ENCODE data around the gene COX4I2.

DNA sequence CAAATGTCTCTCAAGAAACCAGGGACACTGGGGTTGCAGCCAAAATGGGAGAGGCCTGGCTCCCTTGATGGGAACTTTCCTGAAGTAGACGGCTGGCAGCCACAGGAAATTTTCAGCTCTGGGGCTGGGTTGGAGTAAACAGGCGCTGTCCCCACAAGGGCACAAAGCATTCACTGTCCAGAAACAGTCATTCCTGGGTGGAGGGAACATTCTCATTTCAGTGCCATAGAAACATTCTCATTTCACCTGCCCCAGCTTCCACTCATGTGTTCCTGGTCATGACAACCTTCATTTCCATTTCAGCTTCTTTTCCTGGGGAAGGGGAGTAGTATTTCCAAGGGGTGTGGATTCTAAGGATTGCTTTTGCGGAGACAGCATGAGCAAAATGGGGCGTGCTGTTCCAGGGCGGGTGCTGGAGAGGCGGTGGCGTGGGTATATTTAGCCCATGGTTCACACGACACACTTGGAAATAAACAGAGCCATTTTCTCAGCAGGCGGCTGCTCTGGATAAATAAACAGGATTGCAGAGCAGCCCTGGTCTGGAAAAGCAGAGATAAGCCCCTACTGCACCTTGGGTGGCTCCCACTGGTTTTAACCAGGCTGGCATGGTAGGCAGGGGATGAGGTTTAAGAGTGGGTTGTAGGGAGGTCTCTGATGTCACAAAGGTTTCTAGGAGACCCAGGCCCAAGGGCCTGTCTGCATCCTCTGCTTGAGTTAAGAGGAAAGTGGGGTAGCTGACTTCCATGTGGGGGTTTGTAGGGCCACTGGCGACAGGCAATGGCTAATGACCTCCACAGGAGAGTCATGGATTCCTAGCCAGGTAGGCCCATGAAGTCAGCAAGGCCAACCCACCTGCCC, 32.9 kb downstream of the COX4I2 start:
- TF ChIP-seq, protein P1, sequence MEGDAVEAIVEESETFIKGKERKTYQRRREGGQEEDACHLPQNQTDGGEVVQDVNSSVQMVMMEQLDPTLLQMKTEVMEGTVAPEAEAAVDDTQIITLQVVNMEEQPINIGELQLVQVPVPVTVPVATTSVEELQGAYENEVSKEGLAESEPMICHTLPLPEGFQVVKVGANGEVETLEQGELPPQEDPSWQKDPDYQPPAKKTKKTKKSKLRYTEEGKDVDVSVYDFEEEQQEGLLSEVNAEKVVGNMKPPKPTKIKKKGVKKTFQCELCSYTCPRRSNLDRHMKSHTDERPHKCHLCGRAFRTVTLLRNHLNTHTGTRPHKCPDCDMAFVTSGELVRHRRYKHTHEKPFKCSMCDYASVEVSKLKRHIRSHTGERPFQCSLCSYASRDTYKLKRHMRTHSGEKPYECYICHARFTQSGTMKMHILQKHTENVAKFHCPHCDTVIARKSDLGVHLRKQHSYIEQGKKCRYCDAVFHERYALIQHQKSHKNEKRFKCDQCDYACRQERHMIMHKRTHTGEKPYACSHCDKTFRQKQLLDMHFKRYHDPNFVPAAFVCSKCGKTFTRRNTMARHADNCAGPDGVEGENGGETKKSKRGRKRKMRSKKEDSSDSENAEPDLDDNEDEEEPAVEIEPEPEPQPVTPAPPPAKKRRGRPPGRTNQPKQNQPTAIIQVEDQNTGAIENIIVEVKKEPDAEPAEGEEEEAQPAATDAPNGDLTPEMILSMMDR (IDR thresholded peaks at IDR 0.05), result no peak
- peak; percentile 25 for TF ChIP-seq POLR2A (IDR thresholded peaks at IDR 0.05)

Data from transverse colon (tissue), 3 donors.